Neural cell (in vitro differentiated cells): ENCODE results near the gene SFMBT2. TPM values are rescaled to one million over a fixed set of nuclear protein-coding genes. Genes with fewer than 3 reads are reported as not detected.

Experiments
- H2AFZ ChIP-seq: fragments of 200-600, 300-800 bp; sonication (generic), shearing (Covaris generic); 2 replicates; pipeline ENCODE4 v1.6.0; 2014; ENCODE audit warnings: low read depth, mild to moderate bottlenecking, antibody characterized with exemption, low read length, moderate library complexity
- H3F3A ChIP-seq: fragments of 200-600 bp; shearing (Covaris generic); 2 replicates; pipeline ENCODE4 v1.6.1; 2016; ENCODE audit warnings: mild to moderate bottlenecking, moderate library complexity, mixed read lengths, antibody characterized with exemption, low read length; ENCODE audit not compliant: insufficient read depth, poor library complexity, severe bottlenecking
- H3K27ac ChIP-seq: fragments of 200-600, 300-800 bp; sonication (generic), shearing (Covaris generic); 2 replicates; pipeline ENCODE4 v1.5.1; 2014; ENCODE audit warnings: mild to moderate bottlenecking, low read length, moderate library complexity
- H3K27me3 ChIP-seq: fragments of 300-800, 200-600 bp; sonication (generic), shearing (Covaris generic); 2 replicates; pipeline ENCODE4 v1.6.0; 2014; ENCODE audit warnings: mild to moderate bottlenecking, low read depth, low read length, moderate library complexity; ENCODE audit not compliant: insufficient read depth
- H3K36me3 ChIP-seq: fragments of 300-800, 200-600 bp; sonication (generic), shearing (Covaris generic); 2 replicates; pipeline ENCODE4 v1.5.1; 2014; ENCODE audit warnings: mild to moderate bottlenecking, antibody characterized with exemption, low read length, moderate library complexity; ENCODE audit not compliant: insufficient read depth
- H3K4me2 ChIP-seq: fragments of 300-800, 200-600 bp; sonication (generic), shearing (Covaris generic); 2 replicates; pipeline ENCODE4 v1.6.0; 2014; ENCODE audit warnings: mild to moderate bottlenecking, low read length
- H3K4me3 ChIP-seq: fragments of 300-800, 200-600 bp; sonication (generic), shearing (Covaris generic); 2 replicates; pipeline ENCODE4 v1.5.1; 2014; ENCODE audit warnings: mild to moderate bottlenecking, low read length, moderate library complexity
- H3K79me2 ChIP-seq: fragments of 200-600 bp; shearing (Covaris generic); replicated peaks from 2 replicates; pipeline ENCODE4 v1.6.0; 2014; ENCODE audit warnings: mild to moderate bottlenecking, low read length, moderate library complexity; ENCODE audit not compliant: insufficient read depth
- H3K9ac ChIP-seq: fragments of 300-800, 200-600 bp; sonication (generic), shearing (Covaris generic); 2 replicates; pipeline ENCODE4 v1.6.1; 2016; ENCODE audit warnings: mild to moderate bottlenecking, low read length, mixed read lengths
- H3K9me2 ChIP-seq: fragments of 200-600 bp; shearing (Covaris generic); 2 replicates; pipeline ENCODE4 v1.6.1; 2016; ENCODE audit warnings: mild to moderate bottlenecking, low read length, mixed read lengths; ENCODE audit not compliant: insufficient read depth
- H3K9me3 ChIP-seq: fragments of 200-600, 300-800 bp; sonication (generic), shearing (Covaris generic); 2 replicates; pipeline ENCODE4 v1.6.1; 2016; ENCODE audit warnings: mild to moderate bottlenecking, mixed run types, low read length, moderate library complexity, mixed read lengths
- H4K20me1 ChIP-seq: fragments of 200-600 bp; shearing (Covaris generic); 2 replicates; pipeline ENCODE4 v1.6.1; 2016; ENCODE audit warnings: mild to moderate bottlenecking, mixed run types; ENCODE audit not compliant: insufficient read depth
- CTCF ChIP-seq: fragments of 450-650 bp; IDR thresholded peaks from 2 replicates; pipeline ENCODE4 v1.5.1; 2014; ENCODE audit warnings: antibody characterized with exemption, mild to moderate bottlenecking, moderate library complexity; ENCODE audit not compliant: poor library complexity, severe bottlenecking
- EP300 ChIP-seq: fragments of 450-650 bp; conservative IDR thresholded peaks from 2 replicates; pipeline ENCODE4 v1.6.1; 2014; ENCODE audit warnings: antibody characterized with exemption, mild to moderate bottlenecking, moderate library complexity; ENCODE audit not compliant: poor library complexity, severe bottlenecking
- EZH2 ChIP-seq: fragments of 200-600, 300-800 bp; shearing (Covaris generic), sonication (generic); IDR thresholded peaks from 2 replicates; pipeline ENCODE4 v1.6.1; 2014; ENCODE audit warnings: antibody characterized with exemption, low read length, borderline replicate concordance, mild to moderate bottlenecking; ENCODE audit not compliant: insufficient read depth, poor library complexity, severe bottlenecking
- MXI1 ChIP-seq: fragments of 450-650 bp; conservative IDR thresholded peaks from 2 replicates; pipeline ENCODE4 v1.6.1; 2014; ENCODE audit warnings: antibody characterized with exemption, mild to moderate bottlenecking; ENCODE audit not compliant: poor library complexity, severe bottlenecking
- POLR2AphosphoS5 ChIP-seq: IDR thresholded peaks from 2 replicates; pipeline ENCODE4 v1.6.1; 2012
- RAD21 ChIP-seq: fragments of 450-650 bp; conservative IDR thresholded peaks from 2 replicates; pipeline ENCODE4 v1.6.1; 2014; ENCODE audit warnings: antibody characterized with exemption, mild to moderate bottlenecking, moderate library complexity
- REST ChIP-seq: IDR thresholded peaks from 2 replicates; pipeline ENCODE4 v1.6.1; 2012; ENCODE audit warnings: borderline replicate concordance
- SMC3 ChIP-seq: fragments of 450-650 bp; conservative IDR thresholded peaks from 2 replicates; pipeline ENCODE4 v1.6.1; 2014; ENCODE audit warnings: antibody characterized with exemption, mild to moderate bottlenecking, moderate library complexity; ENCODE audit not compliant: poor library complexity
- TAF1 ChIP-seq: IDR thresholded peaks from 2 replicates; pipeline ENCODE4 v1.6.1; 2012; ENCODE audit warnings: low read depth
- polyA plus RNA-seq: library from polyadenylated mRNA; depleted of rRNA; stranded (reverse); fragments of >200 nt; gene quantifications from 2 replicates; pipeline ENCODE4 v1.2.3, GENCODE V29; 2014

SFMBT2 gene
- polyA plus RNA-seq, 1 donor from 2014 or later = 1.3 TPM

- H3K79me2 ChIP-seq = no peaks in the 10 kb centered on the region
- no peak overlapping the region for H3K4me3 ChIP-seq
- TF ChIP-seq EP300 (no peak), EZH2 (no peak), MXI1 (no peak), CTCF (no peak), TAF1 (no peak), SMC3 (no peak)
- H3K27me3 ChIP-seq = no peaks in the 10 kb centered on the region
- H3K9ac ChIP-seq = no peak overlapping the region
- no peaks in the 10 kb centered on the region for H3K36me3 ChIP-seq
- H3K27ac ChIP-seq = no peak overlapping the region
- H3K4me2 ChIP-seq = no peak overlapping the region
- H2AFZ ChIP-seq = no peak overlapping the region
- no peaks in the 10 kb centered on the region for H3F3A ChIP-seq
- H3K9me2 ChIP-seq = no peaks in the 10 kb centered on the region
- no peaks in the 10 kb centered on the region for H3K9me3 ChIP-seq
- H4K20me1 ChIP-seq = no peaks in the 10 kb centered on the region
Measured at GRCh38 chr10:7339510-7339909, 71.3 kb downstream of the SFMBT2 start.

GRCh38 chr10:7338469-7338868 is 72.4 kb downstream of the SFMBT2 start:
- no peak for TF ChIP-seq MXI1
- no peak for TF ChIP-seq EZH2
- no peak for TF ChIP-seq CTCF
- TF ChIP-seq TAF1 = no peak
- no peak for TF ChIP-seq RAD21
- TF ChIP-seq SMC3 = no peak
- TF ChIP-seq REST = no peak
- no peak for TF ChIP-seq POLR2AphosphoS5
- TF ChIP-seq EP300 = no peak
- H3K79me2 ChIP-seq = no peaks in the 10 kb centered on the region
- no peaks in the 10 kb centered on the region for H3K36me3 ChIP-seq
- H3K4me3 ChIP-seq = no peak overlapping the region
- no peak overlapping the region for H3K4me2 ChIP-seq
- no peak overlapping the region for H2AFZ ChIP-seq
- no peaks in the 10 kb centered on the region for H3K9me3 ChIP-seq
- no peaks in the 10 kb centered on the region for H4K20me1 ChIP-seq
- no peak overlapping the region for H3K9ac ChIP-seq
- H3F3A ChIP-seq = no peaks in the 10 kb centered on the region
- no peaks in the 10 kb centered on the region for H3K9me2 ChIP-seq
- H3K27ac ChIP-seq = no peak overlapping the region
- no peaks in the 10 kb centered on the region for H3K27me3 ChIP-seq
